Measurements from ENCODE around the gene KRT76. TPM values are rescaled to one million over a fixed set of nuclear protein-coding genes. Genes with fewer than 3 reads are reported as not detected.

Gene KRT76
- not detected in 2 replicates for total RNA-seq (ENCODE audit: low replicate concordance)

GRCh38 chr12:52776913-52777395 lies at the start of gene KRT76:
TSS of gene KRT76 (minus strand) at chr12:52777345. CDS start at chr12:52777291, 54 bp downstream.
- no peak for DNase-seq (ENCODE audit: low read depth)
- TF ChIP-seq CTCF (IDR thresholded peaks at IDR 0.05; ENCODE audit: insufficient read depth, low read length): no peak
- no peak within 1 kb of the TSS for H3K4me3 ChIP-seq (ENCODE audit: low read depth, low read length)

GRCh38 chr12:52825961-52826360 lies 48.8 kb upstream of the KRT76 start:
- DNase-seq (ENCODE audit: low read depth): no peak
- no peak for TF ChIP-seq CTCF (IDR thresholded peaks at IDR 0.05; ENCODE audit: insufficient read depth, low read length)
- no peak overlapping the region for H3K4me3 ChIP-seq (ENCODE audit: low read depth, low read length)

- TF ChIP-seq CTCF (IDR thresholded peaks at IDR 0.05; ENCODE audit: insufficient read depth, low read length): no peak
- H3K4me3 ChIP-seq (ENCODE audit: low read depth, low read length): no peak overlapping the region
- no peak for DNase-seq (ENCODE audit: low read depth)
These were observed 47.7 kb upstream of the KRT76 start for GRCh38 chr12:52824741-52825410.

DNA sequence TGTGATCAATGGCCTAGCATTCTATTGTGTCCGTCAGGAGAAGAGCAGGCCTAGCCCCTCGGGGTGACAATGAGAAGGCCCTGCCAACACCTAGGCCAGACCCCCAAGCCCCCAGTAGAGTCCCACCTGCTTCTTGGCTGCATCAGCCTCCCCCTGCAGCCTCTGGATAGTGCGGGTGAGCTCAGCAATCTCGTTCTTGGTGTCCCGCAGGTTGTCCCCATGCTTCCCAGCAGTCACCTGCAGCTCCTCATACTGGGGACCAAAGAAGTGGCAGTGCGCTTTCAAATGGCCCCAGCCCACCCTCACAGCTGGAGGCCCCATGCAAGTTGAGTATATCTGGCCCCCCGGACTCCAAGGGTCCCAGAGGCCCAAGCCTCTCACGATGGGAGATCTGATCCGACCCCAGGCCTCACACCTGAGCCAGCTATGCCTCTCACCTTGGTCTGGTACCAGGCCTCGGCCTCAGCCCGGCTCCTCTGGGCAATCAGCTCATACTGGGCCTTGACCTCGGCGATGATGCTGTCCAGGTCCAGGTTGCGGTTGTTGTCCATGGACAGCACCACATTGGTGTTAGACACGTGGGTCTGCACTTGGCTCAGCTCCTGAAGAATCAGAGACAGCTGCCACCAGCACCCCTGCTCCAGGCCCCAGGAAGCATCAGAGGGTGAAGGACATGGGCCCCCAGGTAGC lies 46.8 kb upstream of the KRT76 start:
- DNase-seq (ENCODE audit: low read depth): no peak
- H3K4me3 ChIP-seq (ENCODE audit: low read depth, low read length): no peak overlapping the region
- no peak for TF ChIP-seq CTCF (IDR thresholded peaks at IDR 0.05; ENCODE audit: insufficient read depth, low read length)

GRCh38 chr12:52822771-52823510 lies 45.8 kb upstream of the KRT76 start:
- H3K4me3 ChIP-seq (ENCODE audit: low read depth, low read length): no peak overlapping the region
- DNase-seq (ENCODE audit: low read depth): no peak
- no peak for TF ChIP-seq CTCF (IDR thresholded peaks at IDR 0.05; ENCODE audit: insufficient read depth, low read length)

DNA sequence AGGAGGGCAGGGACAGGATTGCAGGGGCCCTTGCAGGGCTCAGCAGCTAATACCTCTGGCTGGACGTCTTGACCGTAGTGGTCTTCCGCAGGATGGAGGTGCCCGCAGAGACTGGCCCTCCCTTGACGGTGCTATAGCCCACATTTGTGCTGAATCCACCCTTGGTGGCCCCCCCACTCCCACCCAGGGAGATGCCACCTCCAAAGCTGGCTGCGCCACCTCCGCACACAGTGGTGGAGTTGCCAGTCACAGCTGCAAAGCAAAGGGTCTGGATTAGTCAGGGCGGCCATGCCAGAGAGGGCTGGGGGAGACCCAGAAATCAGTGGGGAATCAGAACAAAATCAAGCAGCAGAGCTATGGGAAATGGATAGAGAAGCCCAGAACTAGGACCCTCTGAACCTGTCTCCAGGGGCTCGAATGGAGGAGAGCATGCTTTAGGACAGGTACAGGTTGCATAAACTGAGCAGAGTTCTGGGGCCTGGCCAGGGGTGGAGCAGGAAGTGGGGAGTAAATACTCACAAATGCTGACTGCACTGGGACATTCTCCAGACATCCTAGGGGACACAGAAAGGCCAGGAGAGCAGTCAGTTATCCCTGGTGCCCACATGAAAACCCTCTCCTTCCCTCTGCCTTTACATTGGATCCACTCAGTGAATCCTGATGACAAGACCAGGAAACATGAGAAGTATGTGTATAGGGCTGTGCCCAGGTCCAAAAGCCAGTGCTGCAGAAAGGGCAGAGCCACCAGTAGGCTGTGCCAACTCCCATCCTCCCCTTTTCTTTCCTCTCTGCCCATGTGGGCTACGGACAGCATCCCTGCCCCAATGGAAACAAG lies 44.9 kb upstream of the KRT76 start:
- no peak overlapping the region for H3K4me3 ChIP-seq (ENCODE audit: low read depth, low read length)
- peak; percentile 16 for DNase-seq (ENCODE audit: low read depth)
- TF ChIP-seq CTCF (IDR thresholded peaks at IDR 0.05; ENCODE audit: insufficient read depth, low read length): no peak
